HEK293 (cell line): ENCODE results near the gene ZNF467.

Experiments
- CTCF ChIA-PET: fragments of 350-600 bp; formaldehyde crosslinking; extraction: SDS; loops from one replicate; lab custom pipeline; 2021; ENCODE audit warnings: antibody characterized with exemption; lab: Yijun Ruan, JAX
- POLR2A ChIA-PET: fragments of 300-600 bp; formaldehyde crosslinking; extraction: SDS; loops from one replicate; lab custom pipeline; 2020; ENCODE audit warnings: antibody characterized with exemption, inconsistent platforms; lab: Yijun Ruan, JAX
- H3K27ac ChIP-seq: fragments of 200-500 bp; sonication (Bioruptor generic); 2 replicates; pipeline ENCODE4 v1.5.1; 2014; ENCODE audit warnings: low read depth, low read length, control low read depth, inconsistent platforms; ENCODE audit errors: extremely low read depth
- H3K36me3 ChIP-seq, 2 experiments: fragments of 200-500 bp in 1 of 2; sonication (Bioruptor generic) in 1 of 2; 1 replicate in 1 of 2; 2 replicates in 1 of 2; pipeline ENCODE4 v1.5.1; 2014 to 2017; ENCODE audit warnings: inconsistent platforms in 2 of 2, low read length in 2 of 2; ENCODE audit not compliant: control insufficient read depth in 2 of 2, insufficient read depth in 1 of 2
- H3K4me1 ChIP-seq: fragments of 200-500 bp; sonication (Bioruptor generic); 2 replicates; pipeline ENCODE4 v1.5.1; 2014; ENCODE audit warnings: mild to moderate bottlenecking, low read length, inconsistent platforms; ENCODE audit not compliant: control insufficient read depth, insufficient read depth
- H3K4me3 ChIP-seq: 2 replicates; pipeline ENCODE4 v1.5.1; 2011; ENCODE audit warnings: low read depth, mild to moderate bottlenecking, control low read depth, low read length, moderate library complexity
- H3K9me3 ChIP-seq: fragments of 200-500 bp; sonication (Bioruptor generic); 2 replicates; pipeline ENCODE4 v1.5.1; 2014; ENCODE audit warnings: low read depth, low read length, inconsistent platforms; ENCODE audit not compliant: control insufficient read depth, insufficient read depth
- CTCF ChIP-seq: fragments of 450-650 bp; formaldehyde crosslinking; IDR thresholded peaks from 2 replicates; pipeline ENCODE4 v1.5.1; 2016; ENCODE audit warnings: missing biosample characterization, missing genetic modification characterization
- FEZF1 ChIP-seq: fragments of 450-650 bp; formaldehyde crosslinking; IDR thresholded peaks from 2 replicates; pipeline ENCODE4 v1.5.1; 2016; ENCODE audit warnings: missing biosample characterization, missing genetic modification characterization
- GLIS1 ChIP-seq: fragments of 450-650 bp; formaldehyde crosslinking; IDR thresholded peaks from 2 replicates; pipeline ENCODE4 v1.5.1; 2016; ENCODE audit warnings: missing biosample characterization, missing genetic modification characterization
- HIC1 ChIP-seq: fragments of 450-650 bp; formaldehyde crosslinking; IDR thresholded peaks from 2 replicates; pipeline ENCODE4 v1.5.1; 2016; ENCODE audit warnings: missing biosample characterization, missing genetic modification characterization
- KLF7 ChIP-seq: fragments of 450-650 bp; formaldehyde crosslinking; IDR thresholded peaks from 2 replicates; pipeline ENCODE4 v1.5.1; 2016; ENCODE audit warnings: missing biosample characterization, missing genetic modification characterization, borderline replicate concordance
- PRDM6 ChIP-seq: fragments of 450-650 bp; formaldehyde crosslinking; IDR thresholded peaks from 2 replicates; pipeline ENCODE4 v1.5.1; 2017; ENCODE audit warnings: missing biosample characterization, missing genetic modification characterization
- SETDB1 ChIP-seq: IDR thresholded peaks from one replicate; pipeline ENCODE4 v1.6.1; 2017; ENCODE audit warnings: mild to moderate bottlenecking, low read length, moderate library complexity, mixed read lengths; ENCODE audit not compliant: insufficient read length
- ZBTB6 ChIP-seq: fragments of 450-650 bp; formaldehyde crosslinking; IDR thresholded peaks from 2 replicates; pipeline ENCODE4 v1.5.1; 2017; ENCODE audit warnings: missing biosample characterization, missing genetic modification characterization
- ZNF146 ChIP-seq: fragments of 450-650 bp; formaldehyde crosslinking; IDR thresholded peaks from 2 replicates; pipeline ENCODE4 v1.5.1; 2016; ENCODE audit warnings: missing biosample characterization, missing genetic modification characterization
- ZNF26 ChIP-seq: fragments of 450-650 bp; formaldehyde crosslinking; IDR thresholded peaks from 2 replicates; pipeline ENCODE4 v1.5.1; 2016; ENCODE audit warnings: missing biosample characterization, missing genetic modification characterization
- ZNF266 ChIP-seq: fragments of 450-650 bp; formaldehyde crosslinking; IDR thresholded peaks from 2 replicates; pipeline ENCODE4 v1.5.1; 2016; ENCODE audit warnings: missing biosample characterization, missing genetic modification characterization, low read depth
- ZNF341 ChIP-seq: fragments of 450-650 bp; formaldehyde crosslinking; IDR thresholded peaks from 2 replicates; pipeline ENCODE4; 2016; ENCODE audit warnings: low read depth, missing biosample characterization, missing genetic modification characterization
- ZNF37A ChIP-seq: fragments of 450-650 bp; IDR thresholded peaks from 2 replicates; pipeline ENCODE4 v1.5.1; 2018; ENCODE audit warnings: missing biosample characterization, missing genetic modification characterization
- ZNF404 ChIP-seq: fragments of 450-650 bp; formaldehyde crosslinking; IDR thresholded peaks from 2 replicates; pipeline ENCODE4 v1.5.1; 2017; ENCODE audit warnings: missing biosample characterization, missing genetic modification characterization
- ZNF558 ChIP-seq: fragments of 450-650 bp; formaldehyde crosslinking; IDR thresholded peaks from 2 replicates; pipeline ENCODE4 v1.5.1; 2016; ENCODE audit warnings: missing biosample characterization, missing genetic modification characterization
- ZNF561 ChIP-seq: fragments of 450-650 bp; IDR thresholded peaks from 2 replicates; pipeline ENCODE4 v1.5.1; 2018; ENCODE audit warnings: missing biosample characterization, missing genetic modification characterization, borderline replicate concordance
- ZNF600 ChIP-seq: fragments of 450-650 bp; formaldehyde crosslinking; IDR thresholded peaks from 2 replicates; pipeline ENCODE4 v1.5.1; 2016; ENCODE audit warnings: missing biosample characterization, missing genetic modification characterization
- ZNF670 ChIP-seq: fragments of 450-650 bp; formaldehyde crosslinking; IDR thresholded peaks from 2 replicates; pipeline ENCODE4 v1.5.1; 2016; ENCODE audit warnings: missing biosample characterization, missing genetic modification characterization, low read depth
- ZNF76 ChIP-seq: fragments of 450-650 bp; formaldehyde crosslinking; IDR thresholded peaks from 2 replicates; pipeline ENCODE4; 2016; ENCODE audit warnings: low read depth, missing biosample characterization, missing genetic modification characterization, borderline replicate concordance
- ZNF776 ChIP-seq: fragments of 450-650 bp; formaldehyde crosslinking; IDR thresholded peaks from 2 replicates; pipeline ENCODE4 v1.5.0; 2017; ENCODE audit warnings: missing biosample characterization, missing genetic modification characterization, borderline replicate concordance
- ZNF843 ChIP-seq: fragments of 450-650 bp; formaldehyde crosslinking; IDR thresholded peaks from 2 replicates; pipeline ENCODE4 v1.5.1; 2016; ENCODE audit warnings: missing biosample characterization, missing genetic modification characterization
- ZSCAN5A ChIP-seq: fragments of 450-650 bp; formaldehyde crosslinking; IDR thresholded peaks from 2 replicates; pipeline ENCODE4 v1.5.1; 2016; ENCODE audit warnings: missing biosample characterization, missing genetic modification characterization

Gene ZNF467

GRCh38 chr7:149716007-149716931 is 57.1 kb downstream of the ZNF467 start:
- H3K4me1 ChIP-seq: no peaks in the 10 kb centered on the region
- ChIA-PET POLR2A (interaction anchor here (1.7 kb wide), 1 partner anchor 26 kb away, joined by 4 read pairs; no protein-coding TSS in a partner anchor), CTCF (interaction anchor here (0.6 to 2.2 kb wide), 6 partner anchors 9 to 101 kb away, joined by 3 to 11 read pairs (median 4); no protein-coding TSS in a partner anchor)
- no peaks in the 10 kb centered on the region for H3K9me3 ChIP-seq
- no peak overlapping the region for H3K27ac ChIP-seq
- H3K4me3 ChIP-seq: no peak overlapping the region; the same call in 1 of the 2 replicates
- H3K36me3 ChIP-seq: peaks cover 0 to 29% of the 10 kb centered on the region in 2 experiments; a peak in 1 of 3 replicates
- TF ChIP-seq ZNF146 (tag by site-specific recombination) (no peak), CTCF (tag by site-specific recombination) (0 out of 2 replicates have a peak, but pooled peaks have one; percentile 23), ZNF341 (peak; percentile 81), KLF7 (no peak), ZNF776 (no peak), SETDB1 (no peak), ZNF76 (tag by site-specific recombination) (0 out of 2 replicates have a peak, but pooled peaks have one; percentile 26), ZNF843 (no peak)

GRCh38 chr7:149715476-149715875 is 57.9 kb downstream of the ZNF467 start:
- Histone ChIP-seq H3K9me3 (no peaks in the 10 kb centered on the region), H3K4me1 (no peaks in the 10 kb centered on the region), H3K27ac (peak overlapping the region; percentile 37; the same call in 1 of the 2 replicates), H3K36me3 (peaks cover 0 to 21% of the 10 kb centered on the region in 2 experiments; a peak in 1 of 3 replicates), H3K4me3 (peak overlapping the region; percentile 84)
- CTCF ChIA-PET: interaction anchor here (1.3 to 2.2 kb wide), 2 partner anchors 27 to 54 kb away, joined by 4 to 11 read pairs; no protein-coding TSS in a partner anchor
- POLR2A ChIA-PET: interaction anchor here (1.1 kb wide), 2 partner anchors 8 to 27 kb away, joined by 4 to 5 read pairs; no protein-coding TSS in a partner anchor
- TF ChIP-seq ZBTB6 (peak; percentile 90), ZNF670 (tag by site-specific recombination) (no peak), ZNF600 (tag by site-specific recombination) (peak; percentile 50; the same call in 1 of the 2 replicates), GLIS1 (tag by site-specific recombination) (no peak), ZNF558 (tag by site-specific recombination) (no peak), ZNF404 (tag by site-specific recombination) (no peak), ZNF561 (tag by site-specific recombination) (no peak), ZNF37A (tag by site-specific recombination) (no peak), ZNF266 (tag by site-specific recombination) (no peak), PRDM6 (tag by site-specific recombination) (no peak), HIC1 (tag by site-specific recombination) (0 out of 2 replicates have a peak, but pooled peaks have one; percentile 19), FEZF1 (tag by site-specific recombination) (no peak), ZNF26 (tag by site-specific recombination) (no peak), ZSCAN5A (tag by site-specific recombination) (no peak)
